ENCODE data around the gene FAM83C. TPM values are rescaled to one million over a fixed set of nuclear protein-coding genes. Genes with fewer than 3 reads are reported as not detected.
A peak's percentile ranks its signal among the peaks of the same experiment; 100 is the strongest.

The FAM83C gene
- total RNA-seq, 1 experiment from 2014 or later: not detected

DNA sequence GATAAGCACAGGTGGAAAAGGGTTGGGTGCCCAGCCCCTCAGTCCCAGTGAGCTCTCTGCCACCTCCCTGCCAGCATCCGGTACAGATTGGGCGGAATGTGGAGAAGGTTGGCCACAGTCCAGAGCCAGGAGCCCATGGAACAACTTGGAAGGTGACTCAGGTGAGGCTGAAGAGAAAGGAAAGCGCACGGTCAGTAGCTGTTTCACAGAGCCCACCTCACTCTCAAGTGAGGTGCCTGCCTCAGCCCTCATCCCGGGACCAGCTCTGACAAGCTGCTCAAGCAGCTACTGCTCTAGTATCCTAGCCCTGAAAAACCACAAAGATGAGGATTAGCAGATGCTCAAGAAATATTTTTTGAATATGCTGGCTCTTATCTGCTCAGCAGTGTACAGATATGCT, 13.2 kb downstream of the FAM83C start:
- Histone ChIP-seq H3K27ac (ENCODE audit: low read length) (no peak overlapping the region), H3K4me1 (ENCODE audit: insufficient read depth, low read length) (peaks cover 20% of the 10 kb centered on the region), H3K9me2 (replicated peaks; ENCODE audit: low read length) (no peaks in the 10 kb centered on the region), H3K36me3 (ENCODE audit: low read depth, low read length) (peaks cover 41% of the 10 kb centered on the region), H3K27me3 (ENCODE audit: low read length) (no peaks in the 10 kb centered on the region), H3K4me3 (ENCODE audit: low read length) (no peak overlapping the region), H3F3A (ENCODE audit: low read length, unreplicated experiment) (peaks cover 20% of the 10 kb centered on the region), H3K4me2 (ENCODE audit: low read length) (no peak overlapping the region), H3K9ac (ENCODE audit: low read length) (no peak overlapping the region), H2AFZ (ENCODE audit: low read length) (no peak overlapping the region), H3K79me2 (ENCODE audit: low read length) (peaks cover 48% of the 10 kb centered on the region), H3K9me3 (ENCODE audit: low read length) (no peaks in the 10 kb centered on the region), H4K20me1 (ENCODE audit: low read length) (peaks cover 7% of the 10 kb centered on the region; the same call in 1 of the 2 replicates)
- TF ChIP-seq EZH2 (IDR thresholded peaks at IDR 0.05; ENCODE audit: low read length, unreplicated experiment) (no peak), EZH2phosphoT487 (IDR thresholded peaks at IDR 0.05; ENCODE audit: borderline replicate concordance, low read length) (no peak)
- TF ChIP-seq, protein P1, sequence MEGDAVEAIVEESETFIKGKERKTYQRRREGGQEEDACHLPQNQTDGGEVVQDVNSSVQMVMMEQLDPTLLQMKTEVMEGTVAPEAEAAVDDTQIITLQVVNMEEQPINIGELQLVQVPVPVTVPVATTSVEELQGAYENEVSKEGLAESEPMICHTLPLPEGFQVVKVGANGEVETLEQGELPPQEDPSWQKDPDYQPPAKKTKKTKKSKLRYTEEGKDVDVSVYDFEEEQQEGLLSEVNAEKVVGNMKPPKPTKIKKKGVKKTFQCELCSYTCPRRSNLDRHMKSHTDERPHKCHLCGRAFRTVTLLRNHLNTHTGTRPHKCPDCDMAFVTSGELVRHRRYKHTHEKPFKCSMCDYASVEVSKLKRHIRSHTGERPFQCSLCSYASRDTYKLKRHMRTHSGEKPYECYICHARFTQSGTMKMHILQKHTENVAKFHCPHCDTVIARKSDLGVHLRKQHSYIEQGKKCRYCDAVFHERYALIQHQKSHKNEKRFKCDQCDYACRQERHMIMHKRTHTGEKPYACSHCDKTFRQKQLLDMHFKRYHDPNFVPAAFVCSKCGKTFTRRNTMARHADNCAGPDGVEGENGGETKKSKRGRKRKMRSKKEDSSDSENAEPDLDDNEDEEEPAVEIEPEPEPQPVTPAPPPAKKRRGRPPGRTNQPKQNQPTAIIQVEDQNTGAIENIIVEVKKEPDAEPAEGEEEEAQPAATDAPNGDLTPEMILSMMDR (conservative IDR thresholded peaks at IDR 0.05; ENCODE audit: low read depth, low read length): no peak
- DNase-seq (no peak), ATAC-seq (no peak)
- BruUV-seq (replicated peaks): no TSS peak
- intact Hi-C loops (cut with micrococcal nuclease): no loop called here
- CTCF ChIA-PET: interaction anchor here (0.5 kb wide), 1 partner anchor 160 kb away, joined by 7 read pairs; no protein-coding TSS in a partner anchor
- POLR2A ChIA-PET (ENCODE audit: unreplicated experiment): interaction anchor here (1.2 kb wide), 1 partner anchor 27 kb away, joined by 5 read pairs; no protein-coding TSS in a partner anchor

DNA sequence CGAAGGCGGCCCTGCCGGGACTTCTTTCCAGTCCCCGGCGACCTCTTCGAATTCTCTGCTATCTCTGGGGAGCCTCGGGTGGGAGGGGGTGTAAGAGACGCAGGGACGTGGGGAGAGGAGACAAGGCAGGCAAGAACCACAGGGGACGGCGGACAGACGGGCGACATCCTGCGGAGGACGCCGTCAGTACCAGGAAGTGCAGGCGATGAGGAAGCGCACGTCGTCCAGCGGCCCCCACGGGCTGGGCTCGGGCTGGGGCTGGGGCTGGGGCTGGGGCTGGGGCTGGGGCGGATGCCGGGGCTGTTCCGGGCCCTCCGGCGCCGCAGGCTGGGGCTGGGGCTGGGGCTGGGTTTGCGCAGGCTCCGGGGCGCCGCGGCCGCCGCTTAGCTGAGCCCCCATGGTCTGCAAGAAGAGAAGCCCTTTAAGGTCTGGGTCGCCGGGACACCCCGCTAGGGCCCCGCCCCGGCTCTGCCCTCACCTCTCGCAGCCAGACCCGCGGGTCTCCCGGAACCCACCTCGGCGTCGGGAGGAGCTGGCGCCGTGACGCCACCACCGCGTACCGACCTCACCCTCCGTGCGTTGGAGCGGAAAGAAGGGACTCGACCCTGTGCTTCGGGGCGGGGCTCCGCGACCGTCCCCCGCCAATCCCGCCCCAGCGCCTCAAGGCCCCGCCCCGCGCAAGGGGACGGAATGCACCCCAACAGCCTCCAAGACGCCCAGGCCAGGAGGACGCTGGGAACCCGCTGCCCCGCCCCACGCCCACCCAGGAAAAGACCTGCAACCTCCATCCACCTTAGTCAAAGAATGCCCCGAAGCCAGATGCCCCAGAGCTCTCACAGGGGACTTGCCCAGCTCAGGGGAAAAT, 14.5 kb downstream of the FAM83C start, which contains the start of gene MMP24OS:
TSS of gene MMP24OS (minus strand) at position 592 of the 865 bp plus-strand sequence. CDS start at position 399, 193 bp downstream.
- no TSS peak for BruUV-seq (replicated peaks)
- Histone ChIP-seq H3F3A (ENCODE audit: low read length, unreplicated experiment) (peaks cover 20% of the 10 kb centered on the region), H3K9ac (ENCODE audit: low read length) (peak within 1 kb of the TSS; percentile 86), H3K4me1 (ENCODE audit: insufficient read depth, low read length) (peaks cover 12% of the 10 kb centered on the region), H3K4me3 (ENCODE audit: low read length) (peak within 1 kb of the TSS; percentile 84), H3K27me3 (ENCODE audit: low read length) (no peaks in the 10 kb centered on the region), H3K9me3 (ENCODE audit: low read length) (no peaks in the 10 kb centered on the region), H3K36me3 (ENCODE audit: low read depth, low read length) (peaks cover 41% of the 10 kb centered on the region), H2AFZ (ENCODE audit: low read length) (peak within 1 kb of the TSS; percentile 48; the same call in 1 of the 2 replicates), H3K4me2 (ENCODE audit: low read length) (peak within 1 kb of the TSS; percentile 96), H4K20me1 (ENCODE audit: low read length) (peaks cover 7% of the 10 kb centered on the region; the same call in 1 of the 2 replicates), H3K79me2 (ENCODE audit: low read length) (peaks cover 35% of the 10 kb centered on the region), H3K27ac (ENCODE audit: low read length) (peak within 1 kb of the TSS; percentile 68), H3K9me2 (replicated peaks; ENCODE audit: low read length) (no peaks in the 10 kb centered on the region)
- peak; percentile 90 for ATAC-seq
- DNase-seq: peak; percentile 91
- ChIA-PET CTCF (interaction anchor here (0.6 to 0.7 kb wide), 3 partner anchors 14 to 552 kb away, joined by 3 to 5 read pairs (median 4); no protein-coding TSS in a partner anchor), POLR2A (ENCODE audit: unreplicated experiment) (interaction anchor here (0.6 to 1.4 kb wide), 4 partner anchors 28 to 404 kb away, joined by 3 to 6 read pairs (median 3); no protein-coding TSS in a partner anchor)
- intact Hi-C loops (cut with micrococcal nuclease): no loop called here
- TF ChIP-seq EZH2phosphoT487 (IDR thresholded peaks at IDR 0.05; ENCODE audit: borderline replicate concordance, low read length): no peak
- TF ChIP-seq, protein P1 (conservative IDR thresholded peaks at IDR 0.05; ENCODE audit: low read depth, low read length): peak; percentile 18; the same call in 1 of the 2 replicates
